Osteoblast (primary cell): ENCODE measurements around the gene KLRF2. TPM values are rescaled to one million over a fixed set of nuclear protein-coding genes. Genes with fewer than 3 reads are reported as not detected.

Experiments used
- DNase-seq: peaks from one replicate; pipeline ENCODE4 v3.0.0; 2011; ENCODE audit warnings: low spot score, mixed read lengths; ENCODE audit not compliant: insufficient read length; ENCODE audit errors: missing footprints
- H2AFZ ChIP-seq: 2 replicates; pipeline ENCODE4 v1.6.0; 2011; ENCODE audit warnings: mild to moderate bottlenecking, low read length
- H3K27ac ChIP-seq: 2 replicates; pipeline ENCODE4 v1.5.1; 2011; ENCODE audit warnings: mild to moderate bottlenecking, low read depth, low read length, moderate library complexity
- H3K27me3 ChIP-seq: 2 replicates; pipeline ENCODE4 v1.6.0; 2012; ENCODE audit warnings: mild to moderate bottlenecking, control low read depth, inconsistent platforms, low read length, moderate library complexity; ENCODE audit not compliant: insufficient read depth
- H3K36me3 ChIP-seq: 2 replicates; pipeline ENCODE4 v1.5.1; 2011; ENCODE audit warnings: mild to moderate bottlenecking, low read length, control low read depth, moderate library complexity; ENCODE audit not compliant: insufficient read depth
- H3K4me1 ChIP-seq: 2 replicates; pipeline ENCODE4 v1.5.1; 2011; ENCODE audit warnings: mild to moderate bottlenecking, low read length, control low read depth, moderate library complexity; ENCODE audit not compliant: insufficient read depth
- H3K4me2 ChIP-seq: 2 replicates; pipeline ENCODE4 v1.6.0; 2011; ENCODE audit warnings: mild to moderate bottlenecking, low read length; ENCODE audit not compliant: insufficient read depth
- H3K4me3 ChIP-seq: fragments of 200-600 bp; sonication (generic); 3 replicates; pipeline ENCODE4 v1.5.1; 2012; ENCODE audit warnings: mild to moderate bottlenecking, low read length, inconsistent platforms; ENCODE audit not compliant: insufficient read depth
- H3K79me2 ChIP-seq: 2 replicates; pipeline ENCODE4 v1.6.0; 2012; ENCODE audit warnings: mild to moderate bottlenecking, low read length, control low read depth, inconsistent platforms; ENCODE audit not compliant: insufficient read depth
- H3K9me3 ChIP-seq: 2 replicates; pipeline ENCODE4 v1.5.1; 2011; ENCODE audit warnings: low read depth, low read length, control low read depth
- H4K20me1 ChIP-seq: 2 replicates; pipeline ENCODE4 v1.6.0; 2012; ENCODE audit warnings: mild to moderate bottlenecking, low read length, control low read depth; ENCODE audit not compliant: insufficient read depth
- total RNA-seq: library from RNA; depleted of rRNA; stranded (reverse); fragments of >200 nt; gene quantifications from 2 replicates; pipeline ENCODE4 v1.2.3, GENCODE V29; 2012
- TF ChIP-seq, protein P1 (sequence below): IDR thresholded peaks from 2 replicates; pipeline ENCODE4 v1.5.1; 2011; ENCODE audit warnings: mild to moderate bottlenecking, low read depth, low read length, moderate library complexity; ENCODE audit errors: extremely low read depth

Gene KLRF2
- total RNA-seq, 1 donor: not detected

DNA sequence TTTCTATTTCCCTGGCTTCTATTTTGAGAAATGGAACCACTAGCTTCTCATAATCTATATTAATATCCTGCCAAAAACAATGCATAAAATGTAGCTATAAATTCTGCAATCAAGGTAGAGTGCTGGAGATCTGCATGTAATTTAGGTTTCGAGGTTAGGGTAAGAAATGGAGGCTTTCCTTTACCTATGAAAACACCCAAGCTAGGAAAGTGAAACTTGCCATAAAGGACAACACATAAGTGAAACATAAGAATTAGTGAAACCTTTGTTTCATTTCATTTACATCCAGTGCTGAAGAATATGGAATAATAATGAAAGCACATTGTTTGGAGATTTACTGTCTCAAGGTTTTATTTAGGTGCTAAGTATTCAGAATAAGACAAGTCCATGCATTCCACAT lies 41.1 kb downstream of the KLRF2 start:
- Histone ChIP-seq H3K4me3 (no peak overlapping the region), H2AFZ (no peak overlapping the region), H4K20me1 (no peaks in the 10 kb centered on the region), H3K27ac (no peak overlapping the region), H3K9me3 (no peaks in the 10 kb centered on the region), H3K79me2 (no peaks in the 10 kb centered on the region), H3K27me3 (no peaks in the 10 kb centered on the region), H3K4me2 (no peak overlapping the region), H3K36me3 (no peaks in the 10 kb centered on the region), H3K4me1 (no peaks in the 10 kb centered on the region)
- TF ChIP-seq, protein P1, sequence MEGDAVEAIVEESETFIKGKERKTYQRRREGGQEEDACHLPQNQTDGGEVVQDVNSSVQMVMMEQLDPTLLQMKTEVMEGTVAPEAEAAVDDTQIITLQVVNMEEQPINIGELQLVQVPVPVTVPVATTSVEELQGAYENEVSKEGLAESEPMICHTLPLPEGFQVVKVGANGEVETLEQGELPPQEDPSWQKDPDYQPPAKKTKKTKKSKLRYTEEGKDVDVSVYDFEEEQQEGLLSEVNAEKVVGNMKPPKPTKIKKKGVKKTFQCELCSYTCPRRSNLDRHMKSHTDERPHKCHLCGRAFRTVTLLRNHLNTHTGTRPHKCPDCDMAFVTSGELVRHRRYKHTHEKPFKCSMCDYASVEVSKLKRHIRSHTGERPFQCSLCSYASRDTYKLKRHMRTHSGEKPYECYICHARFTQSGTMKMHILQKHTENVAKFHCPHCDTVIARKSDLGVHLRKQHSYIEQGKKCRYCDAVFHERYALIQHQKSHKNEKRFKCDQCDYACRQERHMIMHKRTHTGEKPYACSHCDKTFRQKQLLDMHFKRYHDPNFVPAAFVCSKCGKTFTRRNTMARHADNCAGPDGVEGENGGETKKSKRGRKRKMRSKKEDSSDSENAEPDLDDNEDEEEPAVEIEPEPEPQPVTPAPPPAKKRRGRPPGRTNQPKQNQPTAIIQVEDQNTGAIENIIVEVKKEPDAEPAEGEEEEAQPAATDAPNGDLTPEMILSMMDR: no peak
- DNase-seq: no peak

DNA sequence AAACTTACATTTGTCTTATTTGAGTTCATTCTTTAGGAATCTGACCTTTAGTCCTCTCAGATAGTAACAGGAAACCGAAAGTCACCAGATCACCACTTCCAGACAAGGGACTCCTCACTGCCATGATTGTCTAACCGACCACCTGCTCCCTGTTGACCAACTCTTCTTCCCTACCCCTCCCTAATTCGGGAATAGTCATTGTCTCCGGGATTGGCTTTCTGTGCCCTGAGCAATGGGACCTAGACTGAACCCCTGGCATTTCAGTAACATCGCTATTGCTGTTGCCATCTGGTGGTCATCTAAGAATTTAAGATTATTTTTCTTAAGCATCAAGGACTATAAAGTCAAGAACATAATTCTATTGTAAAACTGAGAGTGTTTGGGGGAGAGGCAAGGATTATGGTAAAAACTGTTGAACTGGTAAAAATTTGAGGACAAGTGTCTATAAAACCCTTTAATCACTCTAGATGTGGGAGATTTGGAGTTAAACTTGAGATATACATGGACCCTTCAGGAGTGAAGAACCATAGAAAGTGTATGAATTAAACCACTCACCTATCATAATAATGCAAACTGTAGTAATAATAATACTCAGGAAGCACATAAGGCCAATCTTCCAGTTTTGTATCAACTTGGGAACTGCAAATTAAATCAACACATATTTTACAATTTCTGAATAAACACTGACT lies 44.6 kb downstream of the KLRF2 start:
- no peaks in the 10 kb centered on the region for H3K36me3 ChIP-seq
- TF ChIP-seq, protein P1: peak; percentile 54
- H3K27ac ChIP-seq: no peak overlapping the region
- no peaks in the 10 kb centered on the region for H3K79me2 ChIP-seq
- no peaks in the 10 kb centered on the region for H3K4me1 ChIP-seq
- H3K27me3 ChIP-seq: no peaks in the 10 kb centered on the region
- H3K4me3 ChIP-seq: peak overlapping the region; percentile 33
- H2AFZ ChIP-seq: peak overlapping the region; percentile 85
- H3K9me3 ChIP-seq: no peaks in the 10 kb centered on the region
- no peak for DNase-seq
- no peaks in the 10 kb centered on the region for H4K20me1 ChIP-seq
- H3K4me2 ChIP-seq: peak overlapping the region; percentile 66

DNA sequence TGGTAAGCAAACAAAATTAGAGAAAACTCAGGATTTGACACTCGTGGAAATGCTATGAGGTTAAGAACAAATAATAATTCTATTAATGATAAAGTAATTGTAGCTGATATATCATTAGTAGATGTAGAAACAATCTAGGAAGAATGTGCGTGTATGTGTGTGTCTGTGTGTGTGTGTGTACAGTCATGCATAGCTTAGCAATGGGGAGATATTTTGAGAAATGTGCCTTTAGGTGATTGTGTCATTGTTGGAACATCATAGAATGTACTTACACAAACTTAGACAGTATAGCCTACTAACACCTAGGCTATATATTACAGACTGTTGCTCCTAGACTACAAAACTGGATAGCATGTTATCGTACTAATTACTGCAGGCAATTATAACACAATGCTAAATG lies 45.6 kb downstream of the KLRF2 start:
- TF ChIP-seq, protein P1: no peak
- no peak overlapping the region for H3K27ac ChIP-seq
- no peaks in the 10 kb centered on the region for H3K36me3 ChIP-seq
- no peaks in the 10 kb centered on the region for H3K27me3 ChIP-seq
- H4K20me1 ChIP-seq: no peaks in the 10 kb centered on the region
- no peak overlapping the region for H3K4me3 ChIP-seq
- no peaks in the 10 kb centered on the region for H3K9me3 ChIP-seq
- H3K79me2 ChIP-seq: no peaks in the 10 kb centered on the region
- DNase-seq: no peak
- H3K4me2 ChIP-seq: no peak overlapping the region
- H3K4me1 ChIP-seq: no peaks in the 10 kb centered on the region
- no peak overlapping the region for H2AFZ ChIP-seq

DNA sequence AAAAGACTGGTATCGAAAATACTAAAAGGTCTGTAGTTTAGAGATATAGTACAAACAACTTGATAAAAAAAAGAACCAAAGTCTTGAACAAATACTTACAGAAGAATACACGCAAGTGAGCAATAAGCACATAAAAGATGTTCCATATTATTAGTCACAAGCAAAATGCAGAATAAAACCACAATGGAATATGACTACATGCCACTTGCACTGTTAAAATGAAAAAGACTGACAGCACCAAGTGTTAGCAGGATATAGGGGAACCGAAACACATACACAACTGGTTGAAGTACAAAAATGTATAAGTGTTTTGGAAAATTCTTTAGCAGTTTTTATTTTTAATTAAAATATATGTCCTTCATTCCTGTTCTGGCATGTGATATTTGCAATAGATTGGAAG lies 47.3 kb downstream of the KLRF2 start:
- H3K4me3 ChIP-seq: no peak overlapping the region
- H3K4me2 ChIP-seq: no peak overlapping the region
- H4K20me1 ChIP-seq: no peaks in the 10 kb centered on the region
- H2AFZ ChIP-seq: no peak overlapping the region
- DNase-seq: no peak
- H3K27me3 ChIP-seq: no peaks in the 10 kb centered on the region
- TF ChIP-seq, protein P1: no peak
- no peaks in the 10 kb centered on the region for H3K9me3 ChIP-seq
- no peak overlapping the region for H3K27ac ChIP-seq
- no peaks in the 10 kb centered on the region for H3K4me1 ChIP-seq
- H3K36me3 ChIP-seq: no peaks in the 10 kb centered on the region
- H3K79me2 ChIP-seq: no peaks in the 10 kb centered on the region
